ENCODE data around the gene ARV1.

Gene ARV1

GRCh38 chr1:230985711-230986110 lies 6.8 kb downstream of the ARV1 start:
- Histone ChIP-seq H3K27me3 (ENCODE audit: control insufficient read depth, insufficient read depth, low read length) (no peaks in the 10 kb centered on the region), H3K27ac (no peak overlapping the region), H3K36me3 (ENCODE audit: control insufficient read depth, insufficient read depth, low read length) (no peaks in the 10 kb centered on the region), H2AFZ (no peak overlapping the region), H3K4me2 (ENCODE audit: low read length) (no peak overlapping the region), H3K9ac (no peak overlapping the region), H3K4me1 (no peaks in the 10 kb centered on the region), H3K9me3 (ENCODE audit: control insufficient read depth, low read length) (no peaks in the 10 kb centered on the region), H3K79me2 (peaks cover 3% of the 10 kb centered on the region), H3K4me3 (ENCODE audit: low read depth, low read length) (no peak overlapping the region)
- TF ChIP-seq, protein P1, sequence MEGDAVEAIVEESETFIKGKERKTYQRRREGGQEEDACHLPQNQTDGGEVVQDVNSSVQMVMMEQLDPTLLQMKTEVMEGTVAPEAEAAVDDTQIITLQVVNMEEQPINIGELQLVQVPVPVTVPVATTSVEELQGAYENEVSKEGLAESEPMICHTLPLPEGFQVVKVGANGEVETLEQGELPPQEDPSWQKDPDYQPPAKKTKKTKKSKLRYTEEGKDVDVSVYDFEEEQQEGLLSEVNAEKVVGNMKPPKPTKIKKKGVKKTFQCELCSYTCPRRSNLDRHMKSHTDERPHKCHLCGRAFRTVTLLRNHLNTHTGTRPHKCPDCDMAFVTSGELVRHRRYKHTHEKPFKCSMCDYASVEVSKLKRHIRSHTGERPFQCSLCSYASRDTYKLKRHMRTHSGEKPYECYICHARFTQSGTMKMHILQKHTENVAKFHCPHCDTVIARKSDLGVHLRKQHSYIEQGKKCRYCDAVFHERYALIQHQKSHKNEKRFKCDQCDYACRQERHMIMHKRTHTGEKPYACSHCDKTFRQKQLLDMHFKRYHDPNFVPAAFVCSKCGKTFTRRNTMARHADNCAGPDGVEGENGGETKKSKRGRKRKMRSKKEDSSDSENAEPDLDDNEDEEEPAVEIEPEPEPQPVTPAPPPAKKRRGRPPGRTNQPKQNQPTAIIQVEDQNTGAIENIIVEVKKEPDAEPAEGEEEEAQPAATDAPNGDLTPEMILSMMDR (IDR thresholded peaks at IDR 0.05), result no peak

DNA sequence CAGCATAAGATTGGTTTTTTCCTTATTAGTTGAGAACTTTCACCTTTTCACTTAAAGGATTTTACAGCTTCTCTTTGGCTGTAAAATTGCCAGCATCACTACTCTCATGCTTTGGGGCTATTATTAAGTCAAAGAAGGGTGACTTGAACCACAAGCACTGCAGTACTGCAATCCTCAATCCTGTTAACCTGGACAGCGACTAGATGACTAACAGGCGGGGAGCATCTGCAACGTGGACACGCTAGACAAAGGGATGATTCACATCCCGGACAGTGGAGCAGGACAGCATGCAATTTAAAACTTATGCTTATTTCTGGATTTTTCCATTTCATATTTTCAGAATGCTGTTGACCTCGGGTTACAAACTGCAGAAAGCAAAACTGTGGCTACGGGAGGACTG lies 8.1 kb downstream of the ARV1 start:
- peaks cover 3% of the 10 kb centered on the region for H3K79me2 ChIP-seq
- no peak overlapping the region for H3K27ac ChIP-seq
- H3K36me3 ChIP-seq (ENCODE audit: control insufficient read depth, insufficient read depth, low read length), result no peaks in the 10 kb centered on the region
- TF ChIP-seq, protein P1 (IDR thresholded peaks at IDR 0.05), result no peak
- H2AFZ ChIP-seq, result no peak overlapping the region
- H3K9ac ChIP-seq, result no peak overlapping the region
- no peak overlapping the region for H3K4me3 ChIP-seq (ENCODE audit: low read depth, low read length)
- H3K27me3 ChIP-seq (ENCODE audit: control insufficient read depth, insufficient read depth, low read length), result no peaks in the 10 kb centered on the region
- H3K9me3 ChIP-seq (ENCODE audit: control insufficient read depth, low read length), result no peaks in the 10 kb centered on the region
- H3K4me2 ChIP-seq (ENCODE audit: low read length), result no peak overlapping the region
- H3K4me1 ChIP-seq, result no peaks in the 10 kb centered on the region

- TF ChIP-seq, protein P1 (IDR thresholded peaks at IDR 0.05), result no peak
- no peak overlapping the region for H3K27ac ChIP-seq
- H3K79me2 ChIP-seq, result peaks cover 3% of the 10 kb centered on the region
- H3K4me1 ChIP-seq, result no peaks in the 10 kb centered on the region
- no peaks in the 10 kb centered on the region for H3K9me3 ChIP-seq (ENCODE audit: control insufficient read depth, low read length)
- H3K27me3 ChIP-seq (ENCODE audit: control insufficient read depth, insufficient read depth, low read length), result no peaks in the 10 kb centered on the region
- no peak overlapping the region for H3K4me3 ChIP-seq (ENCODE audit: low read depth, low read length)
- H3K9ac ChIP-seq, result no peak overlapping the region
- no peaks in the 10 kb centered on the region for H3K36me3 ChIP-seq (ENCODE audit: control insufficient read depth, insufficient read depth, low read length)
- no peak overlapping the region for H3K4me2 ChIP-seq (ENCODE audit: low read length)
- no peak overlapping the region for H2AFZ ChIP-seq
Measured at GRCh38 chr1:230987448-230987847, 8.6 kb downstream of the ARV1 start.

DNA sequence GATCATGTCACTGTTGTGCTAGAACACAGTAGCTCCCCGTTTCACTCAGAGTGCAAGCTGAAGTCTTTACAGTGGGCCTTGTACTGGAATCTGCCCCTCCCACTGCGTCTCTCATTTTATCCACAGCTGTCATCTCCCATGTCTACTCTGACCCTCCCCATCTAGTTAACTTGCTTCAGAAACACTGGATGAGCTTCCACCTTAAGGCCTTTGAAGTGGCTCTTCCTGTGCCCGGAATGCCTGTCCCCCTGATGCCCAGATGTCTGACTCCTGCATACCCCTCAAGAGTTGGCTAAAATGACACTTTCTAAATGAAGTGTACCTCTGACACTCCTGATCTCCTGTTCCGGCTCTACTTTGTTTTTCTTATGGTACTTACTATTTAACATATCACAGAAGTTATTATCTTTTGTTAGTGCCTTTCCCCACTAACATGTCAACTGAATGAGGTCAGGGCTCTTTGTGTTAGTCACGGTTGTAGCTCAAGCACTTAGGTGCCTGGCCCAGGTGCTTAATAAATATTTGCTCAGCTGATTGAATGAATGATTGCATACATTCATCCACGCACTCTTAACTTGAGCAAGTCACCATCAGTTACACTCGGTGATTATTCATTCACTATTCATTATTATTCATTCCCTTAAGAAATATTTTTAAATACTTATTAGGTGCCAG lies 13.3 kb downstream of the ARV1 start:
- Histone ChIP-seq H3K9ac (no peak overlapping the region), H3K79me2 (peaks cover 3% of the 10 kb centered on the region), H3K4me2 (ENCODE audit: low read length) (no peak overlapping the region), H3K27ac (no peak overlapping the region), H3K4me1 (no peaks in the 10 kb centered on the region), H3K27me3 (ENCODE audit: control insufficient read depth, insufficient read depth, low read length) (no peaks in the 10 kb centered on the region), H3K36me3 (ENCODE audit: control insufficient read depth, insufficient read depth, low read length) (no peaks in the 10 kb centered on the region), H3K9me3 (ENCODE audit: control insufficient read depth, low read length) (no peaks in the 10 kb centered on the region), H2AFZ (no peak overlapping the region), H3K4me3 (ENCODE audit: low read depth, low read length) (no peak overlapping the region)
- TF ChIP-seq, protein P1 (IDR thresholded peaks at IDR 0.05), result no peak

- H3K79me2 ChIP-seq, result peaks cover 1% of the 10 kb centered on the region
- no peak overlapping the region for H2AFZ ChIP-seq
- H3K27me3 ChIP-seq (ENCODE audit: control insufficient read depth, insufficient read depth, low read length), result no peaks in the 10 kb centered on the region
- H3K4me1 ChIP-seq, result no peaks in the 10 kb centered on the region
- no peak overlapping the region for H3K4me3 ChIP-seq (ENCODE audit: low read depth, low read length)
- TF ChIP-seq, protein P1 (IDR thresholded peaks at IDR 0.05), result no peak
- H3K4me2 ChIP-seq (ENCODE audit: low read length), result no peak overlapping the region
- H3K9ac ChIP-seq, result no peak overlapping the region
- no peak overlapping the region for H3K27ac ChIP-seq
- no peaks in the 10 kb centered on the region for H3K36me3 ChIP-seq (ENCODE audit: control insufficient read depth, insufficient read depth, low read length)
- H3K9me3 ChIP-seq (ENCODE audit: control insufficient read depth, low read length), result no peaks in the 10 kb centered on the region
Measured at GRCh38 chr1:230994860-230995259, 16.0 kb downstream of the ARV1 start.

Measured in parathyroid adenoma (tissue), 2 donors.